ENCODE measurements around the gene KCNK15. TPM values are rescaled to one million over a fixed set of nuclear protein-coding genes. Genes with fewer than 3 reads are reported as not detected.
"Not testable (repeated sequence)": the region's sequence is repeated elsewhere in the genome, so short reads cannot be mapped to it uniquely, and the experiment has no call there.

KCNK15 gene
- total RNA-seq, 3 donors from 2014 or later (not counting 1 experiment from before 2014, with no cell fraction given) = not detected

DNA sequence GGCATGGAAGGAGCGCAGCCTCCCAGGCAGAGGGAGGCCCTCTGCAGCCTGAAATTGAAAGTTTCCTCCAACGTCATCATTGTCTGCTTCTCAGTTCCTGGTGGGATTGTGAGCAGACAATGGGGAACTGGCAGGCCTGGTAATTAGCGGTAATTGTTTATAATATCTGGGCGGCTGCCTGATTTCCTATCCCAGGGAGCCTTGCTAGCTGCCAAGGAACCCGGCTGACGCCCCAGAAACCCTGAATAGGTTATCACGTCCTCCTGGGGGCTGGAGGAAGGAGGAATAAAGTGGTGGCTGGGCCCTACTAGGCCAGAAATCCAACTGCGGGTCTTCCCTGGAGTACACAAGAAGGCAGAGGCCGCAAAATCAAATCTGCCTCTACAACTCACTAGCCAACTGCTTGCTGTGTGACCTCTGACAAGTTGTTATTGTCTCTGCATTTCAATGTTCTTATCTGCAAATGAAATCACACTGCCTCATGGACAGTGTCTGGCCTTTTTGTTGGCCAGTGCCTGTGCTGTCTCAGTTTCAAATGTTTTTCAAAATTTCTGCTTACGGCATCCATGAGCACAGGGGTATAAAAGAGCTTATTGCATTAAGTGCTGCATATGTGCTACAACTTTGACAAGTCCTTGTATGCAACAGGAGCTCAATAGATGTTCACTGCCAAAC, 16.9 kb downstream of the KCNK15 start:
- Histone ChIP-seq H3K4me3 (ENCODE audit: low read length) (no peak overlapping the region), H3K4me1 (ENCODE audit: control insufficient read depth, insufficient read depth, low read length) (no peaks in the 10 kb centered on the region), H3K27me3 (ENCODE audit: control insufficient read depth, insufficient read depth, low read length) (no peaks in the 10 kb centered on the region), H3K27ac (ENCODE audit: low read length) (no peak overlapping the region), H3K9me3 (ENCODE audit: control insufficient read depth, insufficient read depth, low read length) (no peaks in the 10 kb centered on the region), H3K36me3 (ENCODE audit: control insufficient read depth, insufficient read depth, low read length) (no peaks in the 10 kb centered on the region)
- no peaks in the 10 kb centered on the region for H3K4me1 Mint-ChIP-seq
- ATAC-seq (no peak), DNase-seq (no peak)
- no peak overlapping the region for H3K27ac Mint-ChIP-seq
- TF ChIP-seq, protein P1, sequence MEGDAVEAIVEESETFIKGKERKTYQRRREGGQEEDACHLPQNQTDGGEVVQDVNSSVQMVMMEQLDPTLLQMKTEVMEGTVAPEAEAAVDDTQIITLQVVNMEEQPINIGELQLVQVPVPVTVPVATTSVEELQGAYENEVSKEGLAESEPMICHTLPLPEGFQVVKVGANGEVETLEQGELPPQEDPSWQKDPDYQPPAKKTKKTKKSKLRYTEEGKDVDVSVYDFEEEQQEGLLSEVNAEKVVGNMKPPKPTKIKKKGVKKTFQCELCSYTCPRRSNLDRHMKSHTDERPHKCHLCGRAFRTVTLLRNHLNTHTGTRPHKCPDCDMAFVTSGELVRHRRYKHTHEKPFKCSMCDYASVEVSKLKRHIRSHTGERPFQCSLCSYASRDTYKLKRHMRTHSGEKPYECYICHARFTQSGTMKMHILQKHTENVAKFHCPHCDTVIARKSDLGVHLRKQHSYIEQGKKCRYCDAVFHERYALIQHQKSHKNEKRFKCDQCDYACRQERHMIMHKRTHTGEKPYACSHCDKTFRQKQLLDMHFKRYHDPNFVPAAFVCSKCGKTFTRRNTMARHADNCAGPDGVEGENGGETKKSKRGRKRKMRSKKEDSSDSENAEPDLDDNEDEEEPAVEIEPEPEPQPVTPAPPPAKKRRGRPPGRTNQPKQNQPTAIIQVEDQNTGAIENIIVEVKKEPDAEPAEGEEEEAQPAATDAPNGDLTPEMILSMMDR (IDR thresholded peaks at IDR 0.05) = no peak
- 82% methylated on average over 10 of the region's 10 CpGs for WGBS (ENCODE audit: insufficient coverage)
- H3K4me3 Mint-ChIP-seq = no peak overlapping the region
- H3K36me3 Mint-ChIP-seq = no peaks in the 10 kb centered on the region
- peaks cover 13 to 16% of the 10 kb centered on the region in 2 donors for H3K27me3 Mint-ChIP-seq (ENCODE audit: low read depth in 2 of 2)
- intact Hi-C loops (cut with micrococcal nuclease) = no loop called here
- no peaks in the 10 kb centered on the region for H3K9me3 Mint-ChIP-seq

DNA sequence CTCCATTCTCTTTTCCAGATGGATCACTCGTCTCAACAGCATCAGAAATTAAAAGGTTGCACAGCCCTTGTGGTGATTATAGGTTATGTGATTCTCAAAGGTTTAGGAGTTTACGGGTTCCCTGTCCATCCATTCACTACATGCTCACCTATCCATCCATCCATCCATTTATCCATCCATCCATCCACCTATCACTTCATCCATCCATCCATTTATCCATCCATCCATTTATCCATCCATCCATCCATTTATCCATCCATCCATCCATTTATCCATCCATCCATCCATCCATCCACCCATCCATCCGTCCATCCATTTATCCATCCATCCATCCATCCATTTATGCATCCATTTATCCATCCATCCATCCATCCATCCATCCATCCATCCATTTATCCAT, 18.1 kb downstream of the KCNK15 start:
- H3K4me3 Mint-ChIP-seq; DNase-seq; H3K9me3 ChIP-seq (ENCODE audit: control insufficient read depth, insufficient read depth, low read length); H3K4me3 ChIP-seq (ENCODE audit: low read length); H3K4me1 ChIP-seq (ENCODE audit: control insufficient read depth, insufficient read depth, low read length); intact Hi-C loops (cut with micrococcal nuclease); H3K4me1 Mint-ChIP-seq; H3K27ac ChIP-seq (ENCODE audit: low read length); H3K9me3 Mint-ChIP-seq; H3K36me3 Mint-ChIP-seq; H3K36me3 ChIP-seq (ENCODE audit: control insufficient read depth, insufficient read depth, low read length); H3K27ac Mint-ChIP-seq; ATAC-seq; H3K27me3 ChIP-seq (ENCODE audit: control insufficient read depth, insufficient read depth, low read length): not testable (repeated sequence)
- peaks cover 13 to 22% of the 10 kb centered on the region in 2 donors for H3K27me3 Mint-ChIP-seq (ENCODE audit: low read depth in 2 of 2)
- 89% methylated on average over 3 of the region's 3 CpGs for WGBS (ENCODE audit: insufficient coverage)

DNA sequence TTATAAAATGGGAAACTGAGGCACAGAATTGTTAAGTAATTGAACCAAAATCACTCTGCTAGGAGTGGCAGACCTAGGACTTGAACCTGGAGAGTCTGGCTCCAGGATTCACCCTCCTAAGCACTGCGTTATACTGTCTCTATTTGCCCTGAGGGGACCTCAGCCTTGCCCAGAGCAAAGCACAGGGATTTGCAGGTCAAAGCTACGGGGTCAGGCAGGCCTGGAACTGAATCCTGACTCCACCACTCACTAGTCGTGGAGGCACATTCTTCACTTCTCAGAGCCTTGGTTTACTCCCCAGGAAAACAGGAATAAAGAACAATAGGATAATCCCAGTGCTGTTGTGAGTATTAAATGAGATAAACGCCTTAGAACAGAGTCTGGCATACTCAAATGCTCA, 19.4 kb downstream of the KCNK15 start:
- H3K27me3 Mint-ChIP-seq (ENCODE audit: low read depth in 2 of 2) = peaks cover 16 to 17% of the 10 kb centered on the region in 2 donors
- 60% methylated on average over 3 of the region's 4 CpGs for WGBS (ENCODE audit: insufficient coverage)
- no peaks in the 10 kb centered on the region for H3K27me3 ChIP-seq (ENCODE audit: control insufficient read depth, insufficient read depth, low read length)
- H3K27ac Mint-ChIP-seq = no peak overlapping the region
- intact Hi-C loops (cut with micrococcal nuclease) = no loop called here
- no peak overlapping the region for H3K4me3 Mint-ChIP-seq
- no peak overlapping the region for H3K27ac ChIP-seq (ENCODE audit: low read length)
- H3K9me3 Mint-ChIP-seq = no peaks in the 10 kb centered on the region
- H3K4me1 ChIP-seq (ENCODE audit: control insufficient read depth, insufficient read depth, low read length) = no peaks in the 10 kb centered on the region
- ATAC-seq = no peak
- no peaks in the 10 kb centered on the region for H3K36me3 Mint-ChIP-seq
- DNase-seq = no peak
- no peaks in the 10 kb centered on the region for H3K36me3 ChIP-seq (ENCODE audit: control insufficient read depth, insufficient read depth, low read length)
- no peak overlapping the region for H3K4me3 ChIP-seq (ENCODE audit: low read length)
- no peaks in the 10 kb centered on the region for H3K9me3 ChIP-seq (ENCODE audit: control insufficient read depth, insufficient read depth, low read length)
- TF ChIP-seq, protein P1 (IDR thresholded peaks at IDR 0.05) = no peak
- H3K4me1 Mint-ChIP-seq = no peaks in the 10 kb centered on the region

DNA sequence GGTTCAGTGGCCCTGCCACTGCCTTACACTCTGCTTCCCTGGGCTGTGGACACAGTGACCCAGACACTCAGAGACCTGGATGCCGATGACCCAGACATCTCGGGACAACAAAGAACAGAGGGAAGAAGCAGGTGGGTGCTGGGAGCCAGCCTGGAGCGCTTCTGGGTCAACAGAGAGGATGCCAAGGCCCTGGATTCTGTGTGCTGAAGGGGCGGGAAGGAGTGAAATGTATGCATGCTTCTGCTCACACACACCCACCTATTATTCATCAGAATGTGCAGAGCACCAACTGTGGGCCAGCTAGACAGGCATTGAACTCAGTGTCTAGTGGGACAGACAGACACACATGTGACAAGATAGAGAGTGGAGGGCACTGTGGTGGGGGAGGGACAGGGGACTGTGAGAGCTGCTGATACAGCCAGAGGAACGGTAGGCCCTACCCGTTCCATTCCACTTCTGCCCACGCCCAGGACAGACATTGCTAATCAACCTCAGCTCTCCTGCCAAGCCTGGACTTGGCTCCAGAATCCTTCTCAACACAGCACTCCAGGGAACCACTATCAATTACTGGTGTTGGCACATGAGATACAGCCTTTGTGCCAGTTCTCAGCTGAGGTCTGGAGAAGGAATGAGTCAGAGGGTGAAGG, 20.2 kb downstream of the KCNK15 start:
- H3K36me3 Mint-ChIP-seq = no peaks in the 10 kb centered on the region
- no peaks in the 10 kb centered on the region for H3K4me1 ChIP-seq (ENCODE audit: control insufficient read depth, insufficient read depth, low read length)
- intact Hi-C loops (cut with micrococcal nuclease) = no loop called here
- H3K36me3 ChIP-seq (ENCODE audit: control insufficient read depth, insufficient read depth, low read length) = no peaks in the 10 kb centered on the region
- peaks cover under 1% of the 10 kb centered on the region for H3K27me3 ChIP-seq (ENCODE audit: control insufficient read depth, insufficient read depth, low read length)
- no peak overlapping the region for H3K4me3 ChIP-seq (ENCODE audit: low read length)
- no peaks in the 10 kb centered on the region for H3K9me3 Mint-ChIP-seq
- 62% methylated on average over 6 of the region's 7 CpGs for WGBS (ENCODE audit: insufficient coverage)
- no peak overlapping the region for H3K27ac ChIP-seq (ENCODE audit: low read length)
- H3K4me3 Mint-ChIP-seq = no peak overlapping the region
- no peak overlapping the region for H3K27ac Mint-ChIP-seq
- TF ChIP-seq, protein P1 (IDR thresholded peaks at IDR 0.05) = no peak
- H3K27me3 Mint-ChIP-seq (ENCODE audit: low read depth in 2 of 2) = peaks cover 15 to 17% of the 10 kb centered on the region in 2 donors
- no peak for ATAC-seq
- DNase-seq = no peak
- no peaks in the 10 kb centered on the region for H3K9me3 ChIP-seq (ENCODE audit: control insufficient read depth, insufficient read depth, low read length)
- H3K4me1 Mint-ChIP-seq = no peaks in the 10 kb centered on the region

Measured in natural killer cell (primary cell).